ENCODE results near the gene RPS29.

The RPS29 gene

DNA sequence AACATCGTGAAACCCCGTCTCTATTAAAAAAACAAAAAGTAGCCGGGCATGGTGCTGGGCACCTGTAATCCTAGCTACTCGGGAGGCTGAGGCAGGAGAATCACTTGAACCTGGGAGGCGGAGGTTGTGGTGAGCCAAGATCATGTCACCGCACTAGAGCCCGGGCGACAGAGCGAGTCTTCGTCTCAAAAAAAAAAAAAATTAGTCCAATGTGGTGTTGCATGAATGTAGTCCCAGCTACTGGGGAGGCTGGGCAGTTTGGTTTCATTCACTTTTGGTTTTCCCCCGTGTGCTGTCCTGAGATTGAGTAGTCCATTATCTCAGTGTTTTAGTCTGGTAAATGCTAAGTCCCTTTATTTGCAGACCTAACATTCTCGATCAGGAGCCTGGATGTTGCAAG, 19.5 kb downstream of the RPS29 start:
- H3K4me3 ChIP-seq (ENCODE audit: low read depth, low read length): no peak overlapping the region
- TF ChIP-seq, protein P1, sequence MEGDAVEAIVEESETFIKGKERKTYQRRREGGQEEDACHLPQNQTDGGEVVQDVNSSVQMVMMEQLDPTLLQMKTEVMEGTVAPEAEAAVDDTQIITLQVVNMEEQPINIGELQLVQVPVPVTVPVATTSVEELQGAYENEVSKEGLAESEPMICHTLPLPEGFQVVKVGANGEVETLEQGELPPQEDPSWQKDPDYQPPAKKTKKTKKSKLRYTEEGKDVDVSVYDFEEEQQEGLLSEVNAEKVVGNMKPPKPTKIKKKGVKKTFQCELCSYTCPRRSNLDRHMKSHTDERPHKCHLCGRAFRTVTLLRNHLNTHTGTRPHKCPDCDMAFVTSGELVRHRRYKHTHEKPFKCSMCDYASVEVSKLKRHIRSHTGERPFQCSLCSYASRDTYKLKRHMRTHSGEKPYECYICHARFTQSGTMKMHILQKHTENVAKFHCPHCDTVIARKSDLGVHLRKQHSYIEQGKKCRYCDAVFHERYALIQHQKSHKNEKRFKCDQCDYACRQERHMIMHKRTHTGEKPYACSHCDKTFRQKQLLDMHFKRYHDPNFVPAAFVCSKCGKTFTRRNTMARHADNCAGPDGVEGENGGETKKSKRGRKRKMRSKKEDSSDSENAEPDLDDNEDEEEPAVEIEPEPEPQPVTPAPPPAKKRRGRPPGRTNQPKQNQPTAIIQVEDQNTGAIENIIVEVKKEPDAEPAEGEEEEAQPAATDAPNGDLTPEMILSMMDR (IDR thresholded peaks at IDR 0.05; ENCODE audit: insufficient read depth, low read depth, low read length, missing control alignments): no peak
- no peak for DNase-seq (ENCODE audit: low read depth)

DNA sequence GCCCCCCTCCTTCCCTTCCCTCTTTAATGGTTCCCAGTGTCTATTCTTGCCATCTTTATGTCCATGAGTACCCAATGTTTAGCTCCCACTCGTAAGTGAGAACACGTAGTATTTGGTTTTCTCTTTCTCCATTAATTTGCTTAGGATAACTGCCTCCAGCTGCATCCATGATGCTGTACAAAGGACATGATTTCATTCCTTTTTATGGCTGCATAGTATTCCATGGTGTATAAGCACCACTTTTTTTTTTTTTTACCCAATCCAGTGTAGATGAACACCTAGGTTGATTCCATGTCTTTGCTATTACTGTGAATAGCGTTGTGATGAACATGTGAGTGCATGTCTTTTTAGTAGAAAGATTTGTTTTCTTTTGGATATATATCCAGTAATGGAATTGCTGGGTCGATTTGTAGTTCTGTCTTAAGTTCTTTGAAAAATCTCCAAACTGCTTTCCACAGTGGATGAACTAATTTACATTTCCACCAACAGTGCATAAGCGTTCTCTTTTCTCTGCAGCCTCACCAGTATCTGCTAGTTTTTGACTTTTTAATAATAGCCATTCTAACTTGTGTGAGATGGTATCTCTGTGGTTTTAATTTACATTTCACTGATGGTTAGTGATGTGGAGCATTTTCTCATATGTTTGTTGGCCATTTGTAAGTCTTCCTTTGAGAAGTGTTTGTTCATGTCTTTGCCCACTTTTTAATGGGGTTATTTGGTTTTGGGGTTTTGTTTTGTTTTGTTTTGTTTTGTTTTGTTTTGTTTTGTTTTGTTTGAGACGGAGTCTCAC, 26.0 kb downstream of the RPS29 start:
- TF ChIP-seq, protein P1 (IDR thresholded peaks at IDR 0.05; ENCODE audit: insufficient read depth, low read depth, low read length, missing control alignments): no peak
- DNase-seq (ENCODE audit: low read depth): no peak
- no peak overlapping the region for H3K4me3 ChIP-seq (ENCODE audit: low read depth, low read length)

DNA sequence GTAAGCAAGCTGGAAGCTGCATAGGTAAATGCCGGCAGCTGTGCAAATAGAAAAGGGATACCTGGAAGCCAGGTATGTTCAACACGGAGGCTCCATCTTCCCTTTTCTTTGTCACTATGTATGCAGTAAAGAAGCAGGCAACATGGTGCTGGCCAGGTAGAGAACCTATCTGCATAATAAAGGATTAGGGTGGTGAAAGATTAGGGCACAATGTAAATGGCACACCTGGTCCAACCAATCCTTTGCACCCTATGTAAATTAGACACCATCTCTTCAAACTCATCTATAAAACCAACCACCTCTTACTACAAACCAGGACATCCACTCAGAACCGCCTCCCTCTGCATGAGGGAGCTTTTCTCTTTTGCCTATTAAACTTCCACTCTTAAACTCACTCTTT, 32.3 kb downstream of the RPS29 start:
- TF ChIP-seq, protein P1 (IDR thresholded peaks at IDR 0.05; ENCODE audit: insufficient read depth, low read depth, low read length, missing control alignments): no peak
- H3K4me3 ChIP-seq (ENCODE audit: low read depth, low read length): no peak overlapping the region
- DNase-seq (ENCODE audit: low read depth): no peak

DNA sequence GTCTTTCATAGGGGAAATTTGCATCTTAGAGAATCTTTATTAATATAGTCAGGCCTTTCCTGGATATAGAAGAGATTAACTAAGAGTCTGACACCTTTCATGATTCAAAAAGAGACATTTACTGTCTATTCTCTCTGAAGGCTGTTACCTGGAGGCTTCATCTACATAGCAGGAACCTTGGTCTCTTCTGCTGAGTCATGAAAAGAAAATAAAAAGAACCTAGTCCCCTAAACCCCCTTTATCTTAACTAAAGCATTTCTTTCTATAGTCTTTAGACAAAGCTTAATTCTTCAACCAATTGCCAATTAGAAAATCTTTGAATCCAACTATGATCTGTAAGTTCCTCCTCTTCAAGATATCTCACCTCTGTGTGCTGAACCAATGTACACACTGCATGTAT, 33.1 kb downstream of the RPS29 start:
- H3K4me3 ChIP-seq (ENCODE audit: low read depth, low read length): no peak overlapping the region
- TF ChIP-seq, protein P1 (IDR thresholded peaks at IDR 0.05; ENCODE audit: insufficient read depth, low read depth, low read length, missing control alignments): no peak
- no peak for DNase-seq (ENCODE audit: low read depth)

DNA sequence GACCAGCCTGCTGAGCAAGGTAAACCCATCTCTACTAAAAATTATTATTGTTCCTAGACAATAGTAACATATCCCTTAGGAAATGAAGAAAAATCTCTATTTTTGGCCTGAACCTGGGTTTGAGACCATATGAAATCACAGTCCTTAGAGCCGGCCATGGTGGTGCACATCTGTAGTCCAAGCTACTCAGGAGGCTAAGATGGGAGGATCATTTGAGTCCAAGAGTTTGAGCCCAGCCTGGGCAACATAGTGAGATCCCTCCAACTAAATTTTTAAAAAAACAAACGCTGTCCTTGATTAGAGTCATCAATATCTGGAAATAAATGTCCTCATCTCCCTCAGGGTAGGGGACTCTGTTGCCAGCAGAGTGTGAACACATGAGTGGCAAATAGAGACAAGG, 34.6 kb downstream of the RPS29 start:
- no peak for DNase-seq (ENCODE audit: low read depth)
- TF ChIP-seq, protein P1 (IDR thresholded peaks at IDR 0.05; ENCODE audit: insufficient read depth, low read depth, low read length, missing control alignments): no peak
- H3K4me3 ChIP-seq (ENCODE audit: low read depth, low read length): no peak overlapping the region

DNA sequence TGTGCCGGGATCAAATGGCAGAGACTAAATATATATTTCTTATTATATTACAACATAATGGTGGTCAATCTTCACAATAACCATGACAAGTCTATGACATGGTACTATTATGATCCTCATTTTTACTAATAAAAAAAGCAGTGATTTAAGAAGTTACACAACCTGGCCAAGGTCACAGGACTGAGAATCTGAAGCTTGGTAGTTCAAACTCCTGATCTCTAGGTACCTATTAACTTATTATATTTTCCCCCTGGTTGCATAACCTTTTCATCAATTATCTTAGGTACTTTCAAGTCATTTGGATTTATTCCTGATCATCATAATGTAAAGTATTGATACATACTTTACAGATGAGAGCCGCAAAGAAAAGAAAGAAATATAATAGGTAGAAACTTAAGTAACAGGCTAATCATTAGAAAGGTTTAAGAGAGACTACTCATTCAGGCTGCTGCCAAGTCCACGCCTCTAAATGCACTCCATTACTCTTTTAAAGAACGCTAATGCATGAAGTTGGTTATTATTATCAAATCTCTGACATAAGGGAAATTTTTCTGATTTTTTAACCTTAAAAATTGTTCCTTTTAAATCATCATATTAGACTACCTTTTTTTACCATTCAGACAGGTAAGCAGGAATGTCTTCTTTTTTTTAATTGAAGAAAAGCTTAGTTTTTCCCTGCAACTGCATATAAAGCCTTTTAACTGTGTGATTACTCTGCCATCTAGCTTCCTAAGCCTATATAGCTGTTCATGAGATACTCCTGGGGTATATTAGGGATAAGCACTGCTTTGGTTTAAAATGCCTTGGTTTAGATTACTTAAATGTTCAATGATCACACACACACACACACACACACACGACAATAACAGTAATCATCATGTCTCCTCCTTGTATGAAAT, 35.6 kb downstream of the RPS29 start:
- H3K4me3 ChIP-seq (ENCODE audit: low read depth, low read length): no peak overlapping the region
- TF ChIP-seq, protein P1 (IDR thresholded peaks at IDR 0.05; ENCODE audit: insufficient read depth, low read depth, low read length, missing control alignments): no peak
- DNase-seq (ENCODE audit: low read depth): no peak

Data from GM12865 (cell line).